Measurements from ENCODE around the gene PCDH9.

Gene PCDH9

GRCh38 chr13:66551128-66551527 lies 679.0 kb downstream of the PCDH9 start:
- H3K4me3 ChIP-seq (replicated peaks; ENCODE audit: low read depth, low read length), result no peak overlapping the region
- TF ChIP-seq CTCF (IDR thresholded peaks at IDR 0.05; ENCODE audit: low read depth, low read length, missing control alignments), result no peak
- no peak for DNase-seq (ENCODE audit: extremely low read depth, low read depth)

DNA sequence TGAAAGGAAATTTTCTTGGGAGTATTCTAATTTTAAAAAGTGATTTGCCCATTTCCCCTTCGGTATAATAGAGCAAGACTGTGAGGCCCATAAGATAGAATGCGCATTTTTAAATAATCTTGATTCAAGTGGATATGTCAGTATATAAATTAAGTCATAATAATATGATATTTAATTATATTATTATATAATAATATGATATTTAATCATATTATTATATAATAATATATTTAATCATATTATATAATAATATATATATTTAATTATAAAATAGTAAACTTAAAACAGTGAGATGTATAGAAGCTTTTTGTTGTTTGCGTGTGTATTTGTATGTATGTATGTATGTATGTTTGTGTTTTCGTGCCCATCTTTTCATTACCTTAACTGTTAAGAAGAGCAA lies 682.5 kb downstream of the PCDH9 start:
- no peak overlapping the region for H3K4me3 ChIP-seq (replicated peaks; ENCODE audit: low read depth, low read length)
- no peak for DNase-seq (ENCODE audit: extremely low read depth, low read depth)
- TF ChIP-seq CTCF (IDR thresholded peaks at IDR 0.05; ENCODE audit: low read depth, low read length, missing control alignments), result no peak

GRCh38 chr13:66546534-66547379 lies 683.4 kb downstream of the PCDH9 start:
- DNase-seq (ENCODE audit: extremely low read depth, low read depth), result no peak
- H3K4me3 ChIP-seq (replicated peaks; ENCODE audit: low read depth, low read length), result no peak overlapping the region
- no peak for TF ChIP-seq CTCF (IDR thresholded peaks at IDR 0.05; ENCODE audit: low read depth, low read length, missing control alignments)

DNA sequence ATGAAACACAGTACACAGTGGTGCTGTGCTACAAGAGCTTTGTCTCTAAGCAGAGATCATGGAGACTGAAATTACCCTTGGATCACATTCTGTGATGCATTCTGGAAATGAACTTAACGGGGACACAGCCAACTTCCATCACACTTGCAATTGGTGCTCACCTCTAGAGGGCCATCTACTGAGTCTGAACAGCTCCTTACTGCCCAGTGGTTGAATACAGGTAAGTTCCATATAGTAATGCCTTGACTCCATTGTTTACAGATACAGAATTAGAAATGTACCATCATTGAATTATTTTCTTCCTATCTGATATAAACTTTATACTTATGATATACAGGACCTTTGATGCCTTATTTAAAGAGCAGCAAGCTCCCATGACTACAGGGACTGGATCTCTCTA lies 686.4 kb downstream of the PCDH9 start:
- H3K4me3 ChIP-seq (replicated peaks; ENCODE audit: low read depth, low read length), result no peak overlapping the region
- peak; percentile 3 for TF ChIP-seq CTCF (IDR thresholded peaks at IDR 0.05; ENCODE audit: low read depth, low read length, missing control alignments)
- DNase-seq (ENCODE audit: extremely low read depth, low read depth), result no peak

DNA sequence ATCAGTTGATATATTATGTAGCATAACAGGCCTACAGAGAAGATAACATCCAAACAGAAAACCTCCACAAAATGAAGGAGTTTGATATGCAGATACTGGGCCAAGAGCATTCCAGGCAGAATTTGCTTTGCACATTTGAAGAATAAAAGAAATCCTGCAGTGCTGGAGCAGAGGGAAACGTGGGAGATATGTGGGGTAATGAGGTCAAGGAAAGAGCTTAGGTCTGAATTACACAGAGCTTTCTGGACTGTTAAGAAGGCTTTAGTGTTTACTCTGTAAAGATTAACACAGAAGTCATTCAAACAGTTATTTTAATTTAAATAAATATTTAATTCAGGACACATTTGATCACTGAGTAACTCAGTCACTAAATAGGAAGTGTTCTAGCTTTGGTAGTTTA lies 692.7 kb downstream of the PCDH9 start:
- H3K4me3 ChIP-seq (replicated peaks; ENCODE audit: low read depth, low read length), result no peak overlapping the region
- no peak for TF ChIP-seq CTCF (IDR thresholded peaks at IDR 0.05; ENCODE audit: low read depth, low read length, missing control alignments)
- no peak for DNase-seq (ENCODE audit: extremely low read depth, low read depth)

DNA sequence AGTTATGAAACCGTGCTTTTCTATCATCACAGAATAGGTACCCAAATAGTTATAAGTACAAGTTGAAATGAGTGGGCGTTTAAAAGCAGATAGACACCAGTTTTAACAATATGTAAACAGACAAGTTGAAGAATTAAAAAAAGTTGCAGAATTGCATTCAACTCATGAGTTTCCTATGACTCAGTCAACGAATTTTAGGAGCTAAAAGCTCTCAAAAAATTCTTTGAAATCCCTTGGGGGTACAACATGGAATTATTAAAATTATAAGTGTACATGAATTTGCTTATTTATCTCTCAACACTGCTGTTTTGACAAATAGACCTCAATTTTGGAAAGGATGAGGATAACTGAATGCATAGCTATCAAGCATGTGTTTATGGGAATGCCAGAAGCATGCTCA lies 693.4 kb downstream of the PCDH9 start:
- no peak overlapping the region for H3K4me3 ChIP-seq (replicated peaks; ENCODE audit: low read depth, low read length)
- no peak for TF ChIP-seq CTCF (IDR thresholded peaks at IDR 0.05; ENCODE audit: low read depth, low read length, missing control alignments)
- no peak for DNase-seq (ENCODE audit: extremely low read depth, low read depth)

DNA sequence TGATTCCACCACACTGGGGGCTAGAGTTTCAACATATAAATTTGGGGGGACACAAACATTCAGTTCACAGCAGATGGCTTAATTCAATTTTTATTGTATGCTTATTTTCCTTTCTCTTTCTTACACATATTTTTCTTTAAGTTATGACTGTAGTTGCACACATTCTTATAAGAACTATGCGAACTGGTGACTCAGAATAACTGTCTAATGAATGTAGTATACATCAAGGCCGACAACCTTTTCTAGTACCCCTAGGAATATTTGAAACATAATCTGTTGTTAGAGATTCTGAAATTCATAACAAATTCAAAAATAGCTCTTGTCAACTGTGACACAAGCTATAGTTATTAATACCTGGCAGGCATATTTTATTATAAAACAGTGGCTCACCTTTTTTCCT lies 695.6 kb downstream of the PCDH9 start:
- DNase-seq (ENCODE audit: extremely low read depth, low read depth), result no peak
- H3K4me3 ChIP-seq (replicated peaks; ENCODE audit: low read depth, low read length), result no peak overlapping the region
- TF ChIP-seq CTCF (IDR thresholded peaks at IDR 0.05; ENCODE audit: low read depth, low read length, missing control alignments), result no peak

Data from HFF-Myc (cell line).